Activated B cell treated with CpG ODN at 0.5 μM for 24 hours (primary cell): Measurements from ENCODE around the gene LPAR2. TPM values are rescaled to one million over a fixed set of nuclear protein-coding genes. Genes with fewer than 3 reads are reported as not detected.

Experiments
- ATAC-seq: fragments of 200-7000 bp; cut with Tn5 transposase; one replicate; pipeline ENCODE4 v1.10.0; 2021; ENCODE audit warnings: low read depth, mild to moderate bottlenecking, moderate library complexity
- CTCF ChIA-PET: fragments of 350-600 bp; sonication (Branson Sonifier 250); formaldehyde crosslinking; loops from one replicate; lab custom pipeline; 2021; ENCODE audit warnings: antibody characterized with exemption; lab: Charles Lee
- POLR2A ChIA-PET: fragments of 350-600 bp; sonication (Branson Sonifier 250); formaldehyde crosslinking; loops from one replicate; lab custom pipeline; 2021; ENCODE audit warnings: antibody characterized with exemption; lab: Charles Lee
- DNase-seq: peaks from one replicate; pipeline ENCODE4 v3.0.0; 2022
- H3K27ac Mint-ChIP-seq: one replicate; pipeline ENCODE4 v1.8.0; 2020; ENCODE audit warnings: mixed read lengths
- H3K27me3 Mint-ChIP-seq: one replicate; pipeline ENCODE4 v1.8.0; 2021; ENCODE audit warnings: mixed read lengths
- H3K36me3 Mint-ChIP-seq: one replicate; pipeline ENCODE4 v1.8.0; 2021; ENCODE audit warnings: low read depth, mixed read lengths
- H3K4me1 Mint-ChIP-seq: one replicate; pipeline ENCODE4 v1.8.0; 2021; ENCODE audit warnings: mixed read lengths
- H3K4me3 Mint-ChIP-seq: one replicate; pipeline ENCODE4 v1.8.0; 2020; ENCODE audit warnings: mild to moderate bottlenecking, mixed read lengths
- H3K9me3 Mint-ChIP-seq: one replicate; pipeline ENCODE4 v1.8.0; 2020; ENCODE audit warnings: mixed read lengths
- intact Hi-C: fragments of 100-400 bp; cut with micrococcal nuclease; formaldehyde crosslinking; loops from one replicate; pipeline ENCODE4 v1.15.1; 2024
- total RNA-seq: library from RNA; stranded (reverse); gene quantifications from 2 replicates; pipeline ENCODE4 v1.2.3, GENCODE V29; 2022
- TF ChIP-seq, protein P1 (sequence below): fragments of 200-600 bp; IDR thresholded peaks from one replicate; pipeline ENCODE4 v1.8.0; 2022; ENCODE audit warnings: antibody characterized with exemption, mild to moderate bottlenecking

Gene LPAR2
- total RNA-seq, 1 donor from 2014 or later: 33.7 TPM

GRCh38 chr19:19654441-19654840 lies 26.4 kb upstream of the LPAR2 start:
- Mint-ChIP-seq H3K9me3 (no peaks in the 10 kb centered on the region), H3K4me1 (peaks cover 4% of the 10 kb centered on the region), H3K36me3 (peaks cover 90% of the 10 kb centered on the region), H3K4me3 (no peak overlapping the region), H3K27ac (no peak overlapping the region), H3K27me3 (no peaks in the 10 kb centered on the region)
- no peak for ATAC-seq
- TF ChIP-seq, protein P1, sequence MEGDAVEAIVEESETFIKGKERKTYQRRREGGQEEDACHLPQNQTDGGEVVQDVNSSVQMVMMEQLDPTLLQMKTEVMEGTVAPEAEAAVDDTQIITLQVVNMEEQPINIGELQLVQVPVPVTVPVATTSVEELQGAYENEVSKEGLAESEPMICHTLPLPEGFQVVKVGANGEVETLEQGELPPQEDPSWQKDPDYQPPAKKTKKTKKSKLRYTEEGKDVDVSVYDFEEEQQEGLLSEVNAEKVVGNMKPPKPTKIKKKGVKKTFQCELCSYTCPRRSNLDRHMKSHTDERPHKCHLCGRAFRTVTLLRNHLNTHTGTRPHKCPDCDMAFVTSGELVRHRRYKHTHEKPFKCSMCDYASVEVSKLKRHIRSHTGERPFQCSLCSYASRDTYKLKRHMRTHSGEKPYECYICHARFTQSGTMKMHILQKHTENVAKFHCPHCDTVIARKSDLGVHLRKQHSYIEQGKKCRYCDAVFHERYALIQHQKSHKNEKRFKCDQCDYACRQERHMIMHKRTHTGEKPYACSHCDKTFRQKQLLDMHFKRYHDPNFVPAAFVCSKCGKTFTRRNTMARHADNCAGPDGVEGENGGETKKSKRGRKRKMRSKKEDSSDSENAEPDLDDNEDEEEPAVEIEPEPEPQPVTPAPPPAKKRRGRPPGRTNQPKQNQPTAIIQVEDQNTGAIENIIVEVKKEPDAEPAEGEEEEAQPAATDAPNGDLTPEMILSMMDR: no peak
- intact Hi-C loops: no loop called here
- ChIA-PET CTCF (interaction anchor here (0.9 kb wide), 1 partner anchor 16 kb away, joined by 3 read pairs; no protein-coding TSS in a partner anchor), POLR2A (interaction anchor here (0.6 kb wide), 1 partner anchor 1555 kb away, joined by 5 read pairs; no protein-coding TSS in a partner anchor)
- DNase-seq: no peak

GRCh38 chr19:19653597-19654147 lies 25.7 kb upstream of the LPAR2 start:
- H3K27me3 Mint-ChIP-seq: no peaks in the 10 kb centered on the region
- DNase-seq: no peak
- ATAC-seq: no peak
- peaks cover 90% of the 10 kb centered on the region for H3K36me3 Mint-ChIP-seq
- POLR2A ChIA-PET: interaction anchor here (1.2 kb wide), 1 partner anchor 8 kb away, joined by 4 read pairs; no protein-coding TSS in a partner anchor
- peaks cover 4% of the 10 kb centered on the region for H3K4me1 Mint-ChIP-seq
- H3K4me3 Mint-ChIP-seq: no peak overlapping the region
- no peak overlapping the region for H3K27ac Mint-ChIP-seq
- intact Hi-C loops: no loop called here
- CTCF ChIA-PET: interaction anchor here (1.4 kb wide), 1 partner anchor 121 kb away, joined by 3 read pairs; no protein-coding TSS in a partner anchor
- TF ChIP-seq, protein P1: no peak
- no peaks in the 10 kb centered on the region for H3K9me3 Mint-ChIP-seq

GRCh38 chr19:19652482-19653295 lies 24.7 kb upstream of the LPAR2 start:
- TF ChIP-seq, protein P1: no peak
- no peaks in the 10 kb centered on the region for H3K4me1 Mint-ChIP-seq
- POLR2A ChIA-PET: interaction anchor here (0.6 to 1.2 kb wide), 2 partner anchors 9 to 65 kb away, joined by 4 to 5 read pairs; no protein-coding TSS in a partner anchor
- DNase-seq (no peak), ATAC-seq (no peak)
- no peaks in the 10 kb centered on the region for H3K9me3 Mint-ChIP-seq
- H3K27me3 Mint-ChIP-seq: no peaks in the 10 kb centered on the region
- no peak overlapping the region for H3K27ac Mint-ChIP-seq
- intact Hi-C loops: no loop called here
- H3K36me3 Mint-ChIP-seq: peaks cover 88% of the 10 kb centered on the region
- CTCF ChIA-PET: interaction anchor here (1.4 kb wide), 1 partner anchor 120 kb away, joined by 3 read pairs; no protein-coding TSS in a partner anchor
- H3K4me3 Mint-ChIP-seq: no peak overlapping the region

DNA sequence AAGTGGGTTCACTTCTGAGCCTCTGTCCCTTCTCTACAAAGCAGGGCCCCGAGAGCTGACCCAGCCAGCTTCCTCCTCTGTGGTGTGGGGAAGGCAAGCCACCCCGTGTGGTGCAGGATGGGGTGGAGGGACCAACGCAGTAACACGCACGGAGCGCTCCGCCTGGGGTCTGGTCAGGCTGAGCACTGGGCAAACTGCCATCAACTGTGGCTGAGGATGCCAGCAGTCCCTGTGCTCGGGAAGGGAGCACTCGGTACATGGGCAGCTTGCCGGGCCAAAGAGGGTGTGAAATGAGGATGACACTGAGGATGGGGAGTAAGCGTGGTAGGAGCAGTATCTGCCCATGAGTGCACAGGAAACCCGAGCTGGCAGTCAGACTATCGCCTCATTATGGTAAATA lies 23.1 kb upstream of the LPAR2 start:
- no peaks in the 10 kb centered on the region for H3K27me3 Mint-ChIP-seq
- CTCF ChIA-PET: interaction anchor here (1.9 kb wide), 1 partner anchor 119 kb away, joined by 10 read pairs; no protein-coding TSS in a partner anchor

More for the DNA sequence above, 23.1 kb upstream of the LPAR2 start:
- ATAC-seq (no peak), DNase-seq (no peak)
- Mint-ChIP-seq H3K9me3 (no peaks in the 10 kb centered on the region), H3K4me1 (no peaks in the 10 kb centered on the region), H3K36me3 (peaks cover 88% of the 10 kb centered on the region), H3K27ac (no peak overlapping the region), H3K4me3 (no peak overlapping the region)
- intact Hi-C loops: no loop called here
- TF ChIP-seq, protein P1: no peak
- POLR2A ChIA-PET: interaction anchor here (0.7 to 1.7 kb wide), 2 partner anchors 11 to 18 kb away, joined by 3 to 6 read pairs; no protein-coding TSS in a partner anchor
